Thyroid gland (tissue), 4 donors: ENCODE data around the gene RNF166. TPM values are rescaled to one million over a fixed set of nuclear protein-coding genes. Genes with fewer than 3 reads are reported as not detected.

Experiments
- DNase-seq, 2 donors: peaks; one replicate each; pipeline ENCODE4 v3.0.0-alpha.2; 2019
- H3K27ac ChIP-seq, 3 donors: fragments of 200-600 bp; sonication (generic); 1 replicate in 2 of 3; 2 replicates in 1 of 3; pipeline ENCODE4 v1.5.1; 2016 to 2019; ENCODE audit warnings: mild to moderate bottlenecking in 1 of 3, moderate library complexity in 1 of 3
- H3K27me3 ChIP-seq: fragments of 200-600 bp; sonication (generic); one replicate; pipeline ENCODE4 v1.5.1; 2019
- H3K36me3 ChIP-seq, 2 donors: fragments of 200-600 bp; sonication (generic); one replicate each; pipeline ENCODE4 v1.5.1; 2016 to 2019
- H3K4me1 ChIP-seq, 2 donors: fragments of 200-600 bp; sonication (generic); one replicate each; pipeline ENCODE4 v1.5.1; 2017 to 2019
- H3K4me3 ChIP-seq, 3 donors: fragments of 200-600 bp; sonication (generic); replicated peaks in 1 of 3; 1 replicate in 2 of 3; 2 replicates in 1 of 3; pipeline ENCODE4 v1.5.1; 2016; ENCODE audit warnings: mild to moderate bottlenecking in 1 of 3
- H3K9me3 ChIP-seq: fragments of 200-600 bp; sonication (generic); one replicate; pipeline ENCODE4 v1.5.1; 2017
- CTCF ChIP-seq, 6 experiments: fragments of 200-600 bp in 3 of 6; fragments of 450-650 bp in 3 of 6; sonication (generic) in 3 of 6; IDR thresholded peaks; one replicate each; pipeline ENCODE4 v1.5.1; 2016 to 2019; ENCODE audit warnings: antibody characterized with exemption in 6 of 6, mild to moderate bottlenecking in 2 of 6, inconsistent platforms in 1 of 6, moderate library complexity in 1 of 6
- POLR2A ChIP-seq, 2 donors: fragments of 450-650 bp; IDR thresholded peaks; one replicate each; pipeline ENCODE4 v1.6.1; 2017; ENCODE audit warnings: antibody characterized with exemption in 2 of 2, mild to moderate bottlenecking in 2 of 2, moderate library complexity in 1 of 2
- WGBS, 2 donors: methylation state at CpG; one replicate each; pipeline ENCODE4 v1.1.5; 2017; 5-methylcytosine and 5-hydroxymethylcytosine counted together
- intact Hi-C: fragments of 100-400 bp; cut with DNase I; formaldehyde crosslinking; loops from one replicate; pipeline ENCODE4 v1.15.1; 2023
- total RNA-seq, 4 donors: library from RNA; depleted of rRNA; stranded (reverse); fragments of >200 nt; gene quantifications; one replicate each; pipeline ENCODE4 v1.2.3, GENCODE V29; 2016

The RNF166 gene
- total RNA-seq, 4 donors from 2014 or later: 12.5 to 26.8 (median 19.1) TPM

GRCh38 chr16:88710556-88710955 is 4.3 kb upstream of the RNF166 start:
- no peak for TF ChIP-seq POLR2A (IDR thresholded peaks at IDR 0.05)
- no peak for TF ChIP-seq CTCF (IDR thresholded peaks at IDR 0.05)
- Histone ChIP-seq H3K4me1 (peaks cover 8 to 16% of the 10 kb centered on the region in 2 donors), H3K4me3 (no peak overlapping the region), H3K36me3 (peaks cover 13 to 17% of the 10 kb centered on the region in 2 donors), H3K27me3 (no peaks in the 10 kb centered on the region), H3K9me3 (no peaks in the 10 kb centered on the region), H3K27ac (peak overlapping the region in 1 of 3 donors; percentile 30)
- intact Hi-C loops: no loop called here
- WGBS, 2 donors: 35 to 43% methylated on average over 13 to 15 of the region's 16 CpGs
- DNase-seq: peak; percentile 80 to 81

GRCh38 chr16:88706965-88707826 is 988 bp upstream of the RNF166 start:
- Histone ChIP-seq H3K27me3 (no peaks in the 10 kb centered on the region), H3K4me1 (peaks cover 17 to 40% of the 10 kb centered on the region in 2 donors), H3K9me3 (no peaks in the 10 kb centered on the region), H3K36me3 (no peaks in the 10 kb centered on the region), H3K4me3 (peak overlapping the region; percentile 57 to 97 (median 66)), H3K27ac (peak overlapping the region in 1 of 3 donors; percentile 76)
- TF ChIP-seq POLR2A (IDR thresholded peaks at IDR 0.05): no peak
- no peak for TF ChIP-seq CTCF (IDR thresholded peaks at IDR 0.05)
- intact Hi-C loops: loop anchor here (2.0 kb wide), 1 partner anchor 136 kb away; the partner anchor contains the start of gene ZC3H18
- no peak for DNase-seq
- WGBS, 2 donors: 33 to 44% methylated on average over 17 of the region's 17 CpGs

- Histone ChIP-seq H3K36me3 (no peaks in the 10 kb centered on the region), H3K4me3 (peak overlapping the region; percentile 57 to 97 (median 66)), H3K27ac (peak overlapping the region in 2 of 3 donors; percentile 53 to 76), H3K27me3 (no peaks in the 10 kb centered on the region), H3K4me1 (peaks cover 17 to 42% of the 10 kb centered on the region in 2 donors), H3K9me3 (no peaks in the 10 kb centered on the region)
- intact Hi-C loops: loop anchor here (2.0 kb wide), 1 partner anchor 135 kb away; the partner anchor contains the start of gene ZC3H18
- 0 to 2% methylated on average over 3 to 17 of the region's 57 CpGs for WGBS, 2 donors
- TF ChIP-seq POLR2A (IDR thresholded peaks at IDR 0.05) (no peak), CTCF (IDR thresholded peaks at IDR 0.05) (no peak)
- DNase-seq: peak; percentile 24 to 34
Observed at GRCh38 chr16:88705801-88706228, 393 bp downstream of the RNF166 start.

- intact Hi-C loops: no loop called here
- Histone ChIP-seq H3K27me3 (no peaks in the 10 kb centered on the region), H3K27ac (peak overlapping the region in 2 of 3 donors; percentile 53 to 76), H3K4me1 (peaks cover 17 to 44% of the 10 kb centered on the region in 2 donors), H3K9me3 (no peaks in the 10 kb centered on the region), H3K36me3 (peaks cover 0 to 4% of the 10 kb centered on the region in 2 donors), H3K4me3 (peak overlapping the region; percentile 44 to 97 (median 66))
- WGBS, 2 donors: 2 to 26% methylated on average over 4 to 7 of the region's 9 CpGs
- TF ChIP-seq POLR2A (IDR thresholded peaks at IDR 0.05) (no peak), CTCF (IDR thresholded peaks at IDR 0.05) (no peak)
- DNase-seq: peak; percentile 45 to 61
Observed at GRCh38 chr16:88705076-88705684, 1.0 kb downstream of the RNF166 start.
